Left ventricle myocardium inferior (tissue), 1 donor: Measurements from ENCODE around the gene CEP97. TPM values are rescaled to one million over a fixed set of nuclear protein-coding genes. Genes with fewer than 3 reads are reported as not detected.
"Not testable (repeated sequence)": the region's sequence is repeated elsewhere in the genome, so short reads cannot be mapped to it uniquely, and the experiment has no call there.

ENCODE experiments used
- DNase-seq: peaks from one replicate; pipeline ENCODE4 v3.0.0-alpha.2; 2020
- H3K27ac ChIP-seq: fragments of 200-600 bp; replicated peaks from 2 replicates; pipeline ENCODE4 v1.8.0; 2021
- H3K27me3 ChIP-seq: fragments of 200-600 bp; 2 replicates; pipeline ENCODE4 v1.8.0; 2021; ENCODE audit warnings: low read depth
- H3K36me3 ChIP-seq: fragments of 200-600 bp; 2 replicates; pipeline ENCODE4 v1.8.0; 2021
- H3K4me1 ChIP-seq: fragments of 200-600 bp; 2 replicates; pipeline ENCODE4 v1.8.0; 2021
- H3K4me3 ChIP-seq: fragments of 200-600 bp; 2 replicates; pipeline ENCODE4 v1.8.0; 2021; ENCODE audit warnings: mild to moderate bottlenecking, moderate library complexity
- H3K9me3 ChIP-seq: fragments of 200-600 bp; replicated peaks from 2 replicates; pipeline ENCODE4 v1.8.0; 2021
- intact Hi-C: fragments of 100-400 bp; cut with micrococcal nuclease; formaldehyde crosslinking; loops from one replicate; pipeline ENCODE4 v1.11.0; 2022
- total RNA-seq: library from RNA; stranded (reverse); fragmentation: NEBNext Ultra II Directional; extraction: Animal tissue kit (Norgen Biotek cat#: 25700); gene quantifications from one replicate; pipeline ENCODE4 v1.2.1, GENCODE V29; 2021
- TF ChIP-seq, protein P1 (sequence below): fragments of 200-600 bp; IDR thresholded peaks from 2 replicates; pipeline ENCODE4 v1.8.0; 2021; ENCODE audit warnings: antibody characterized with exemption, mild to moderate bottlenecking, borderline replicate concordance
- donor health status: DM: no; HTN: yes; CAD: no; lungs with severe emphysema.

CEP97 gene
- total RNA-seq, 1 donor from 2014 or later = 5.9 TPM

GRCh38 chr3:101689286-101689685 lies 35.1 kb upstream of the CEP97 start:
- peaks cover 32% of the 10 kb centered on the region for H3K4me1 ChIP-seq
- H3K9me3 ChIP-seq = no peaks in the 10 kb centered on the region
- no peak overlapping the region for H3K27ac ChIP-seq
- H3K4me3 ChIP-seq = no peak overlapping the region
- TF ChIP-seq, protein P1, sequence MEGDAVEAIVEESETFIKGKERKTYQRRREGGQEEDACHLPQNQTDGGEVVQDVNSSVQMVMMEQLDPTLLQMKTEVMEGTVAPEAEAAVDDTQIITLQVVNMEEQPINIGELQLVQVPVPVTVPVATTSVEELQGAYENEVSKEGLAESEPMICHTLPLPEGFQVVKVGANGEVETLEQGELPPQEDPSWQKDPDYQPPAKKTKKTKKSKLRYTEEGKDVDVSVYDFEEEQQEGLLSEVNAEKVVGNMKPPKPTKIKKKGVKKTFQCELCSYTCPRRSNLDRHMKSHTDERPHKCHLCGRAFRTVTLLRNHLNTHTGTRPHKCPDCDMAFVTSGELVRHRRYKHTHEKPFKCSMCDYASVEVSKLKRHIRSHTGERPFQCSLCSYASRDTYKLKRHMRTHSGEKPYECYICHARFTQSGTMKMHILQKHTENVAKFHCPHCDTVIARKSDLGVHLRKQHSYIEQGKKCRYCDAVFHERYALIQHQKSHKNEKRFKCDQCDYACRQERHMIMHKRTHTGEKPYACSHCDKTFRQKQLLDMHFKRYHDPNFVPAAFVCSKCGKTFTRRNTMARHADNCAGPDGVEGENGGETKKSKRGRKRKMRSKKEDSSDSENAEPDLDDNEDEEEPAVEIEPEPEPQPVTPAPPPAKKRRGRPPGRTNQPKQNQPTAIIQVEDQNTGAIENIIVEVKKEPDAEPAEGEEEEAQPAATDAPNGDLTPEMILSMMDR = no peak
- intact Hi-C loops = no loop called here
- DNase-seq = no peak
- peaks cover 14% of the 10 kb centered on the region for H3K36me3 ChIP-seq
- H3K27me3 ChIP-seq = no peaks in the 10 kb centered on the region

- intact Hi-C loops = no loop called here
- Histone ChIP-seq H3K9me3 (no peaks in the 10 kb centered on the region), H3K27me3 (no peaks in the 10 kb centered on the region), H3K36me3 (no peaks in the 10 kb centered on the region), H3K27ac (no peak overlapping the region), H3K4me3 (no peak overlapping the region), H3K4me1 (peaks cover 15% of the 10 kb centered on the region)
- no peak for DNase-seq
- TF ChIP-seq, protein P1 = no peak
Measured at GRCh38 chr3:101690972-101691371, 33.4 kb upstream of the CEP97 start.

DNA sequence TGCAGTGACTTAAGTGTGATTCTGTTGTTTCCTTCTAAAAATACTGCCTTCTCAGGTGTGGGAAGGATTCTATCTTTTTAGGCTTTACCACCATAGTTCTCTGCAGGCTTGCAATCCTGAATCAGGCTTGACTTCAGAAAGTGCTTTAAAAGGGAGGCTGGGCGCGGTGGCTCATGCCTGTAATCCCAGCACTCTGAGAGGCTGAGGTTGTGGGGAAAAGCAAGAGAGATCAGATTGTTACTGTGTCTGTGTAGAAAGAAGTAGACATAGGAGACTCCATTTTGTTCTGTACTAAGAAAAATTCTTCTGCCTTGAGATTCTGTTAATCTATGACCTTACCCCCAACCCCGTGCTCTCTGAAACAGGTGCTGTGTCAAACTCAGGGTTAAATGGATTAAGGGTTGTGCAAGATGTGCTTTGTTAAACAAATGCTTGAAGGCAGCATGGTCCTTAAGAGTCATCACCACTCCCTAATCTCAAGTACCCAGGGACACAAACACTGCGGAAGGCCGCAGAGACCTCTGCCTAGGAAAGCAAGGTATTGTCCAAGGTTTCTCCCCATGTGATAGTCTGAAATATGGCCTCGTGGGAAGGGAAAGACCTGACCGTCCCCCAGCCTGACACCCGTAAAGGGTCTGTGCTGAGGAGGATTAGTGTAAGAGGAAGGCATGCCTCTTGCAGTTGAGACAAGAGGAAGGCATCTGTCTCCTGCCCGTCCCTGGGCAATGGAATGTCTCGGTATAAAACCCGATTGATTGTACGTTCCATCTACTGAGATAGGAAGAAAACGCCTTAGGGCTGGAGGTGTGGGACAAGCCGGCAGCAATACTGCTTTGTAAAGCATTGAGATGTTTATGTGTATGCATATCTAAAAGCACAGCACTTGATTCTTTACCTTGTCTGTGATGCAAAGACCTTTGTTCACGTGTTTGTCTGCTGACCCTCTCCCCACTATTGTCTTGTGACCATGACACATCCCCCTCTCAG lies 32.4 kb upstream of the CEP97 start:
- intact Hi-C loops, DNase-seq, H3K27ac ChIP-seq, H3K27me3 ChIP-seq, H3K4me3 ChIP-seq, H3K4me1 ChIP-seq, H3K36me3 ChIP-seq, H3K9me3 ChIP-seq: not testable (repeated sequence)

DNA sequence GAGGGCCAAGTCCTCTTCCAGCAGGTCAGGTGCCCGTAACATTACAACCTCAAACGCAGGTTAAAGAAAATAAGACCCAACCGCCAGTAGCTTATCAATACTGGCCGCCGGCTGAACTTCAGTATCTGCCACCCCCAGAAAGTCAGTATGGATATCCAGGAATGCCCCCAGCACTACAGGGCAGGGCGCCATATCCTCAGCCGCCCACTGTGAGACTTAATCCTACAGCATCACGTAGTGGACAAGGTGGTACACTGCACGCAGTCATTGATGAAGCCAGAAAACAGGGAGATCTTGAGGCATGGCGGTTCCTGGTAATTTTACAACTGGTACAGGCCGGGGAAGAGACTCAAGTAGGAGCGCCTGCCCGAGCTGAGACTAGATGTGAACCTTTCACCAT lies 30.9 kb upstream of the CEP97 start:
- H3K27ac ChIP-seq, H3K4me3 ChIP-seq, H3K27me3 ChIP-seq, DNase-seq, H3K36me3 ChIP-seq, H3K4me1 ChIP-seq, H3K9me3 ChIP-seq, intact Hi-C loops: not testable (repeated sequence)
- TF ChIP-seq, protein P1 = peak; percentile 52

- H3K27ac ChIP-seq, H3K4me3 ChIP-seq, H3K36me3 ChIP-seq, H3K4me1 ChIP-seq, H3K9me3 ChIP-seq, DNase-seq, H3K27me3 ChIP-seq, intact Hi-C loops: not testable (repeated sequence)
Measured at GRCh38 chr3:101694836-101695235, 29.6 kb upstream of the CEP97 start.

DNA sequence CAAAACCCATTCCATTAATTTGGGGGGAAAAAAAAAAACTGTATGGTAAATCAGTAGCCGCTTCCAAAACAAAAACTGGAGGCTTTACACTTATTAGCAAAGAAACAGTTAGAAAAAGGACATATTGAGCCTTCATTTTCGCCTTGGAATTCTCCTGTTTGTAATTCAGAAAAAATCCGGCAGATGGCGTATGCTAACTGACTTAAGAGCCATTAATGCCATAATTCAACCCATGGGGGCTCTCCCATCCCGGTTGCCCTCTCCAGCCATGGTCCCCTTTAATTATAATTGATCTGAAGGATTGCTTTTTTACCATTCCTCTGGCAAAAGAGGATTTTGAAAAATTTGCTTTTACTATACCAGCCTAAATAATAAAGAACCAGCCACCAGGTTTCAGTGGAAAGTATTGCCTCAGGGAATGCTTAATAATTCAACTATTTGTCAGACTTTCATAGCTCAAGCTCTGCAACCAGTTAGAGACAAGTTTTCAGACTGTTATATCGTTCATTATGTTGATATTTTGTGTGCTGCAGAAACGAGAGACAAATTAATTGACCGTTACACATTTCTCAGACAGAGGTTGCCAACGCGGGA lies 28.5 kb upstream of the CEP97 start:
- Histone ChIP-seq H3K36me3 (no peaks in the 10 kb centered on the region), H3K27ac (no peak overlapping the region), H3K27me3 (no peaks in the 10 kb centered on the region), H3K9me3 (no peaks in the 10 kb centered on the region), H3K4me1 (no peaks in the 10 kb centered on the region), H3K4me3 (no peak overlapping the region)
- intact Hi-C loops = no loop called here
- TF ChIP-seq, protein P1 = peak; percentile 86
- DNase-seq = no peak
